ENCODE data around the gene MAN2B2.

DNA sequence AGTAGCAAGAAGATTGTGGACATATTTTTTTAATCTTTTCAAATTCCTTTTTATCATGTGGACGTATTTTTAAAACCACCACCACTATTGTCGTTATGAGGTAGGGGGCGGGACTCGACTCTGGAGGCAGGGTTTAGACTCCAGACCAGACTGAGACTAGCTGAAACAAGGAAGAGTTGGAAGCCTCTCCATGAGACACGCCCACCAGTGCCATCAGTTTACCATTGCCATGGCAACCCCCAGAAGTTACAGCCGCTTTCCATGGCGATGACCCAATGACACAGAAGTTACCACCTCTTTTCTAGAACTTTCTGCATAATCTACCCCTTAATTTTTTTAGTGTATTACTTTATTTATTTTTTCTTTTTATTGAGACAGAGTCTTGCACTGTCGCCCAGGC lies 74.2 kb downstream of the MAN2B2 start:
- TF ChIP-seq, protein P1, sequence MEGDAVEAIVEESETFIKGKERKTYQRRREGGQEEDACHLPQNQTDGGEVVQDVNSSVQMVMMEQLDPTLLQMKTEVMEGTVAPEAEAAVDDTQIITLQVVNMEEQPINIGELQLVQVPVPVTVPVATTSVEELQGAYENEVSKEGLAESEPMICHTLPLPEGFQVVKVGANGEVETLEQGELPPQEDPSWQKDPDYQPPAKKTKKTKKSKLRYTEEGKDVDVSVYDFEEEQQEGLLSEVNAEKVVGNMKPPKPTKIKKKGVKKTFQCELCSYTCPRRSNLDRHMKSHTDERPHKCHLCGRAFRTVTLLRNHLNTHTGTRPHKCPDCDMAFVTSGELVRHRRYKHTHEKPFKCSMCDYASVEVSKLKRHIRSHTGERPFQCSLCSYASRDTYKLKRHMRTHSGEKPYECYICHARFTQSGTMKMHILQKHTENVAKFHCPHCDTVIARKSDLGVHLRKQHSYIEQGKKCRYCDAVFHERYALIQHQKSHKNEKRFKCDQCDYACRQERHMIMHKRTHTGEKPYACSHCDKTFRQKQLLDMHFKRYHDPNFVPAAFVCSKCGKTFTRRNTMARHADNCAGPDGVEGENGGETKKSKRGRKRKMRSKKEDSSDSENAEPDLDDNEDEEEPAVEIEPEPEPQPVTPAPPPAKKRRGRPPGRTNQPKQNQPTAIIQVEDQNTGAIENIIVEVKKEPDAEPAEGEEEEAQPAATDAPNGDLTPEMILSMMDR (IDR thresholded peaks at IDR 0.05), result no peak
- TF ChIP-seq POLR2AphosphoS5 (IDR thresholded peaks at IDR 0.05; ENCODE audit: low read depth, low read length) (no peak), TCF7L2 (IDR thresholded peaks at IDR 0.05; ENCODE audit: low read depth, low read length) (no peak)
- TF ChIP-seq, protein P2, sequence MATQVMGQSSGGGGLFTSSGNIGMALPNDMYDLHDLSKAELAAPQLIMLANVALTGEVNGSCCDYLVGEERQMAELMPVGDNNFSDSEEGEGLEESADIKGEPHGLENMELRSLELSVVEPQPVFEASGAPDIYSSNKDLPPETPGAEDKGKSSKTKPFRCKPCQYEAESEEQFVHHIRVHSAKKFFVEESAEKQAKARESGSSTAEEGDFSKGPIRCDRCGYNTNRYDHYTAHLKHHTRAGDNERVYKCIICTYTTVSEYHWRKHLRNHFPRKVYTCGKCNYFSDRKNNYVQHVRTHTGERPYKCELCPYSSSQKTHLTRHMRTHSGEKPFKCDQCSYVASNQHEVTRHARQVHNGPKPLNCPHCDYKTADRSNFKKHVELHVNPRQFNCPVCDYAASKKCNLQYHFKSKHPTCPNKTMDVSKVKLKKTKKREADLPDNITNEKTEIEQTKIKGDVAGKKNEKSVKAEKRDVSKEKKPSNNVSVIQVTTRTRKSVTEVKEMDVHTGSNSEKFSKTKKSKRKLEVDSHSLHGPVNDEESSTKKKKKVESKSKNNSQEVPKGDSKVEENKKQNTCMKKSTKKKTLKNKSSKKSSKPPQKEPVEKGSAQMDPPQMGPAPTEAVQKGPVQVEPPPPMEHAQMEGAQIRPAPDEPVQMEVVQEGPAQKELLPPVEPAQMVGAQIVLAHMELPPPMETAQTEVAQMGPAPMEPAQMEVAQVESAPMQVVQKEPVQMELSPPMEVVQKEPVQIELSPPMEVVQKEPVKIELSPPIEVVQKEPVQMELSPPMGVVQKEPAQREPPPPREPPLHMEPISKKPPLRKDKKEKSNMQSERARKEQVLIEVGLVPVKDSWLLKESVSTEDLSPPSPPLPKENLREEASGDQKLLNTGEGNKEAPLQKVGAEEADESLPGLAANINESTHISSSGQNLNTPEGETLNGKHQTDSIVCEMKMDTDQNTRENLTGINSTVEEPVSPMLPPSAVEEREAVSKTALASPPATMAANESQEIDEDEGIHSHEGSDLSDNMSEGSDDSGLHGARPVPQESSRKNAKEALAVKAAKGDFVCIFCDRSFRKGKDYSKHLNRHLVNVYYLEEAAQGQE (IDR thresholded peaks at IDR 0.05; ENCODE audit: insufficient read depth in 1 of 2, low read depth in 2 of 2, low read length in 1 of 2), result no peak

All from Panc1 (cell line).